ENCODE data around the gene CLDN10.

GRCh38 chr13:95503662-95504061 is 48.9 kb upstream of the CLDN10 start:
- no peak for TF ChIP-seq CTCF (IDR thresholded peaks at IDR 0.05)
- no peak for TF ChIP-seq EZH2 (IDR thresholded peaks at IDR 0.05; ENCODE audit: borderline replicate concordance, insufficient read depth, low read depth, low read length, poor library complexity, severe bottlenecking)

Data from B cell (primary cell).